Dermis microvascular lymphatic vessel endothelial cell (primary cell): ENCODE data around the gene CDKAL1. TPM values are rescaled to one million over a fixed set of nuclear protein-coding genes. Genes with fewer than 3 reads are reported as not detected.

Experiments used
- DNase-seq, 2 donors: peaks; one replicate each; pipeline versions ENCODE4 v3.0.0 to v3.0.0-alpha.2; 2010; ENCODE audit warnings: low read depth in 2 of 2
- total RNA-seq: library from RNA; depleted of rRNA; stranded (reverse); fragments of >200 nt; gene quantifications from 2 replicates; pipeline ENCODE4 v1.2.1, GENCODE V29; 2014

CDKAL1 gene
- total RNA-seq, 1 donor from 2014 or later, result 17.8 TPM

- no peak for DNase-seq
Observed at GRCh38 chr6:20554326-20554725, 20.1 kb downstream of the CDKAL1 start.

- DNase-seq, result no peak
Observed at GRCh38 chr6:20554817-20555216, 20.6 kb downstream of the CDKAL1 start.

- DNase-seq, result peak in 1 of 2 donors; percentile 10
Observed at GRCh38 chr6:20559924-20560551, 25.8 kb downstream of the CDKAL1 start.

GRCh38 chr6:20563377-20563776 is 29.1 kb downstream of the CDKAL1 start:
- DNase-seq, result no peak

GRCh38 chr6:20564269-20564668 is 30.0 kb downstream of the CDKAL1 start:
- DNase-seq, result peak; percentile 26 to 33

- DNase-seq, result peak; percentile 21 to 67
Observed at GRCh38 chr6:20564777-20565176, 30.5 kb downstream of the CDKAL1 start.

- DNase-seq, result no peak
Observed at GRCh38 chr6:20565342-20565741, 31.1 kb downstream of the CDKAL1 start.

GRCh38 chr6:20566109-20566508 is 31.9 kb downstream of the CDKAL1 start:
- no peak for DNase-seq

GRCh38 chr6:20569000-20569610 is 34.8 kb downstream of the CDKAL1 start:
- no peak for DNase-seq

GRCh38 chr6:20571261-20571660 is 37.0 kb downstream of the CDKAL1 start:
- DNase-seq, result no peak

- no peak for DNase-seq
Observed at GRCh38 chr6:20572288-20572687, 38.0 kb downstream of the CDKAL1 start.

- peak; percentile 76 to 82 for DNase-seq
Observed at GRCh38 chr6:20572940-20573339, 38.7 kb downstream of the CDKAL1 start.

GRCh38 chr6:20574355-20574754 is 40.1 kb downstream of the CDKAL1 start:
- no peak for DNase-seq

GRCh38 chr6:20575125-20575524 is 40.9 kb downstream of the CDKAL1 start:
- no peak for DNase-seq

- DNase-seq, result peak in 1 of 2 donors; percentile 31
Observed at GRCh38 chr6:20575704-20576451, 41.6 kb downstream of the CDKAL1 start.

GRCh38 chr6:20577173-20577688 is 43.0 kb downstream of the CDKAL1 start:
- no peak for DNase-seq

- no peak for DNase-seq
Observed at GRCh38 chr6:20581070-20581469, 46.8 kb downstream of the CDKAL1 start.

GRCh38 chr6:20582586-20583443 is 48.6 kb downstream of the CDKAL1 start:
- DNase-seq, result no peak

GRCh38 chr6:20583444-20583800 is 49.2 kb downstream of the CDKAL1 start:
- DNase-seq, result no peak

GRCh38 chr6:20584100-20584731 is 50.0 kb downstream of the CDKAL1 start:
- peak in 1 of 2 donors; percentile 7 for DNase-seq

- peak in 1 of 2 donors; percentile 49 for DNase-seq
Observed at GRCh38 chr6:20589266-20589665, 55.0 kb downstream of the CDKAL1 start.
